Stimulated activated CD8-positive, alpha-beta memory T cell treated with anti-CD3 and anti-CD28 coated beads, Interleukin-4, amount 100 ng/mL, for 1 hour (primary cell): ENCODE measurements around the gene JAG2.
A peak's percentile ranks its signal among the peaks of the same experiment; 100 is the strongest.

Source experiments
- DNase-seq, 2 donors: peaks; one replicate each; pipeline ENCODE4 v3.0.0-alpha.2; 2020; ENCODE audit warnings: low read depth in 2 of 2, low spot score in 1 of 2

The JAG2 gene

DNA sequence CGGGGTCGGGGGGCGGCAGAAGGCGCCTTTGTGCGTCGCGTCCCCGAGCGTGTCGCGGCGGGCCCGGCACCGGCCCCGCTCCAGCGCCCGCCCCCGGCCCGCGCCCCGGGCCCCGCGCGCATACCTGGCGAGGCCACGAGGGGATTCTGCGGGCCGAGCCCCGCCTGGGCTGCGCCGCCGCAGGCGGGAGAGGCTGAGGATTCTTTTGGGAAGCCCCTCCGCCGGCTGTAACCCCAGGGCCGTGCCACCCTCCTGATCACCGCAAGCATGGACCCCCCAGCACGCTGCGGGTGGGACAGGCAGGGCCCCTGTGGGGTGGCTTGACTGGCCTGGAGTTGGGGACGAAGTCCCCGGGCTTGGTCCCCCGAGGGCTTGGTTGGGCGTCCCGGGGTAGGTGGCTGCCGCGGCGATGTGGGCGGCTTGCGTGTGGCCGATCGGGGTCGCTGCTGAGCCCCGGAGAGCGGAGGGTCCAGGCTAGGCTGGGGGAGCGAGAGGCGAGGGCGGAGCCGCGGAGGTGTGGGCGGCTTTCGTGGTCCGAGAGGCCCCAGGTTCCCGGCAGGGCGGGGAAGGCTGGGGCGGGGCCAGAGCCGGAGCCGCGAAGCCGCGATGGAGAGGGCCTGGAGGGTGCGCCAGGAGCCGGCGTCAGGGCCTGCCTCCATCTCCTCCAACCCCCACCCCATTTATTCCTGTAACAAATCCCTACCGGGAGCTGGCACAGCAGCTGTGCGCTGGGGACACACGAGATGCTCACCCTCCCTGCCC, 75.0 kb downstream of the JAG2 start:
- DNase-seq, result peak in 1 of 2 donors; percentile 44

DNA sequence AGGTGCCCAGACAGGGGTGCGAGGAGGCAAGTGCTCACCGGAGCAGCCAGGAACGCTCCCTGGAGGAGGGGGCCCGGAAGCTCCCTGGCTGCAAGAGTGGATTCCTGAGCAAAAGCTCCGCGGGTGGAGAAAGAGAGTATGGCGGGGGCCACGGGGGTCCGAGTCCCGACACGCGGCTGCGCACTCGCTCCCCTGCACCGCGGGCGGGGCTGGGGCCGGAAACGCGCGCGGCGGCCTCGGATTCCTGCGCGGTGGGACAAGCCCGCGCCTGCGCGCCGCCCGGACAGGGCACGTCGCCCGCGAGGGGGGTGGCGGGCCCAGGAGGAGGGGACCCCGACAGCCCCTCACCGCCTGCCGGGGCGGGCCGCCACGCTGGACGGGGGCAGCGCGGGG, 75.5 kb downstream of the JAG2 start:
- DNase-seq, result no peak

DNA sequence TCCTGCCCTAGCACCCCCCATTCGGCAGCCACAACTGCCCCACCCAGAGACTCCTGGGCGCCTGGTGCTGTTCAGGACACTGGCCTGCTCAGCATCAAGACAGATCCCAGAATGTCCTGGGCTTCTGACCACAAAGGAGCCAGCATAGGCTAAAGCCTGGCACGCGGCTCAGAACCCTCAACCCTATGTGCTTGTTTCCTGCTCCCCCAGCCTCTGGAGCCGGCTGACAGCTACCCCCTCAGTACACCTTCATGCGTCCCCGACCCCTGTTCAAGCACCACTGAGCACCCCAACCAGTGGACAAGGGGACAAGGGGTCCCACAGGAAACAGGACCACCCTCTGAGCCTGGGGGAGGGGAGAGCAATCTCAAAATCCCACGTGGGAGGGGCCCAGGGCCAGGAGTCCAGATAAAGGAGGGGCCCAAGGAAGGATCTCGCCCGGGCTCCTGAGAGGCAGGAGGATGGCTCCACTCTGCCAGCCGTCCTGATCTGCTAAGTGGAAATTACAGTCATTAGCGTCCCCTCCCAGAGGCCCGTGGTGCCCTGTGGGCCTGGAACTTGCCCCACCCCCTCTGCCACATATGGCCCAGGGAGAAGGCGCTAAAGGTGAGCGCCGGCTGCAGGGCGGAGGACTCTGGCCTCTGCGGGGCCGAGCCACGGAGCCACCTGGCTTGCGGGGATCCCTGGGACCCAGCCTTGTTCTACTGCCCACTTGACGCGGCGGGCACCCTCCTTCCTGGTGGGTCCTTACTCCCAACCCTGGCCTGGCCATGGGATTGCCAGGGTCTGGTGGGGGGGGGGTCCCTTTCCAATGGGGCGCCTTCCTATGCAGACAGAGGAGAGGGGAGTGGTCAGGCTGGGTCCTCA, 76.2 kb downstream of the JAG2 start:
- no peak for DNase-seq

DNA sequence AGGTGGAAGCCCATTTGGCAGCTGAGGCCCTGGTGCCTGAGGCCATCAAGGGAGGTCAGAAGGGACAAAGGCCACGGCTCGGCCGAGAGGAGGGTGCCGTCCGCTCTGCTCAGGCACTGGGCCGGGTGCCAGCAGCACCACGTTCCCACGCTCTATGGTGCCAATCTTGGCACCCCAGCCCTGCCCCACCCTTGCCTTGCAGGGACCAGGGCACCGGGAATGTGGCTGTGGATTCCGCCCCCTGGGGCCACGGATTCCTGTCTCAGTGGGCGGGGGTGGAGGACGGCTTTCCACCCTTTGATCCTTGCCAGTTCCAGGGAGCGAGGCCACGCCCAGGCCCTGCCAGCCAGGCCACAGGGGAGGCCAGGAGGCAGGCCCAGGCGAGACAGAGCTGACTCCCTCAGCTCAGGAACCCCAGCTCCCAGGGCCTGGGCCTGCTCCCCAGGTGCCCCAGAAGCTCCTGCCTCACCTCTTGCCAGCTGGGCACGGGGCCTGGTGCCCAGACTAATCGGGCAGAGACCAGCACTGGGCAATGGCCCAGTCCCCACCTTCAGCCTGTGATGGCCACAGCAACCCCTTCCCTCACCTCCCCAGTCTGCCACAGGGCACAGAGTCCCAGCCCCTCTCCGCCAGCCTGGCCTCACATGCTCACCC, 76.9 kb downstream of the JAG2 start:
- no peak for DNase-seq

DNA sequence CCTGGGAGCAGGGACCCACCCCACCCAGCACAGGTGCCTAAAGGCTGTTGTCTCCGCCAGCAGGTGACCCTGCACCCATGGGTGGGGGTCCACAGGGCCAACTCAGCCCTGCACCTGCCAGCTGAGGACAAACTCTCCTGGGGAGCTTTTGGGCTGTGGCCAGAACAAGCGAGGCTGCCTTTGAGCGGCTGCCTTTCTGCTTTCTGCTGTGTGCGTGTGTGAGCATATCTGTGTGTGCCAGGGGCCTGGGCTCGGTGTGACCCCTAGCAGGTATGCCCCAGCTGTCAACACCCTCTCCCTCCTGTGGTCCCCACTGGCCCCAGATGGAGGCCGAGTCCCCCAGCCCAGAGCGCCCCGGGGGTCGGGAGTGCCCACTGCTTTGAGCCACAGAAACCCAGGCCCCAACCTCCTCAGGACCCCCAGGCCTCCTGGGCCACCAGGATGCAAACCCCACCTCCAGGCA, 77.5 kb downstream of the JAG2 start:
- no peak for DNase-seq
